Retinal pigment epithelial cell (primary cell): ENCODE data around the gene DPH6.

Experiments used
- DNase-seq: peaks from one replicate; pipeline ENCODE4 v3.0.0-alpha.2; 2010; ENCODE audit warnings: low read depth
- H3K4me3 ChIP-seq: 2 replicates; pipeline ENCODE4 v1.5.1; 2011; ENCODE audit warnings: mild to moderate bottlenecking, low read length, control low read depth, moderate library complexity
- CTCF ChIP-seq: conservative IDR thresholded peaks from 2 replicates; pipeline ENCODE4 v1.5.1; 2011; ENCODE audit warnings: low read depth, low read length, control low read depth, inconsistent platforms

DPH6 gene

DNA sequence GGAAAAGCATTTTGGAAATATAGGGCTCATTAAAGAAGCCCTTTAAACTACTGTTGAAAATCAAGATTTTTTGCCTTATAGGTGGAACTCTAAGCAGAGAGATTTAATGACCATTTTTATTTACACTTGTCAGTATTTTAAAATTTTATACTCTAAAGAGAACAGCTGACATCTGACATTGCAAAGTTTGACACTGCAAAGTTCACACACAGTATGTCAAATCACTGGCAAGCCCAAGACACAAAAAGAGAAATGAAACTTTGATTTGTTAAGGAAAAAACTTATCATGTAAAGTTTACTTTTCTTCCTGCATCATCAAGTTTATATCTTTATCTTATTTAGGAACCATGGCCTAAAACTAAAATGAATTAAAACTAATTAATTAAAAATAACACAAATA, 40.2 kb downstream of the DPH6 start:
- no peak for TF ChIP-seq CTCF
- no peak overlapping the region for H3K4me3 ChIP-seq
- no peak for DNase-seq

DNA sequence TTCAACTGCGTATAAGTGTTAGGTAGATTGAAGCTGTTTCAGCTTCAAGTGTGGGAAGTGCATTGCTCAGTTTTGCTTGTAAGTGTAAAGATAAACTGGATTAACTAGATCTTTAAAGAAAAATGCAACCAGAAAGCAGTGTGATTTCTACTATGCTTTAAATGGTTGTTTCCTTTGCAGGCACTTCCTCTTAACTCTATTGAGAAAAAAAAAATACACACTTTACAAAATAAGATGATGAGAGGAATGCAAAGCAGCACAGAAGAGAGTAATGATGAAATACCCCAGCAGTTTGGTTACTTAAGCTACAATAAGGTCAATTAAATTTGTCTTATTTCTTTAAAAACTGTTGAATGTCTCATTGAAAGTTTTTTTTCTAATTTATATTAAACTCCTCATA, 40.8 kb downstream of the DPH6 start:
- no peak for DNase-seq
- no peak overlapping the region for H3K4me3 ChIP-seq
- TF ChIP-seq CTCF, result no peak

DNA sequence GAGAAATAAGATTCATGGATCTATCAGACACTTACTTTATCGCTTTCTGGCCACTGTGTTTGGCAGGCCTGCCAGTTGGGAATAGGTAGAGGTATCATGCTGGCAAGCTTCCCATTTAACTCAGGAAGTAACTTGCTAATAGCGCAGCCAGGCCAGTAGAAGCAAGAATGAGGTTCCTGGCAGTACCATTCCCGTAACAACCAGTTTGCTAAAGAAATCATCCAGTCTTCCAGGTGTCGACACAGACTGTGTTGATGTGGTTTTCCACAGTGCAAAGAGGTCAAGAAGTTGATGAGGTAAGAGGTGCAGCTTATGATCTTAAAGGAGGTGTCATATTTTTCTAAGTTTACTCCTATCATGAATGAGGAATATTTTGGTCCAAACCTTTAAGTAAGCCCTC, 46.2 kb downstream of the DPH6 start:
- no peak overlapping the region for H3K4me3 ChIP-seq
- no peak for TF ChIP-seq CTCF
- no peak for DNase-seq

- no peak overlapping the region for H3K4me3 ChIP-seq
- no peak for TF ChIP-seq CTCF
- no peak for DNase-seq
Measured at GRCh38 chr15:35496585-35496984, 49.4 kb downstream of the DPH6 start.

- no peak for DNase-seq
- TF ChIP-seq CTCF, result no peak
Measured at GRCh38 chr15:35495080-35495479, 50.9 kb downstream of the DPH6 start.

GRCh38 chr15:35491999-35492398, 54.0 kb downstream of the DPH6 start:
- no peak for DNase-seq
- H3K4me3 ChIP-seq, result no peak overlapping the region
- TF ChIP-seq CTCF, result no peak

More at GRCh38 chr15:35495080-35495479, 50.9 kb downstream of the DPH6 start:
- H3K4me3 ChIP-seq, result no peak overlapping the region

- DNase-seq, result no peak
- no peak for TF ChIP-seq CTCF
- H3K4me3 ChIP-seq, result no peak overlapping the region
Measured at GRCh38 chr15:35491173-35491572, 54.8 kb downstream of the DPH6 start.
